ENCODE data around the gene ASCC1.

ASCC1 gene

DNA sequence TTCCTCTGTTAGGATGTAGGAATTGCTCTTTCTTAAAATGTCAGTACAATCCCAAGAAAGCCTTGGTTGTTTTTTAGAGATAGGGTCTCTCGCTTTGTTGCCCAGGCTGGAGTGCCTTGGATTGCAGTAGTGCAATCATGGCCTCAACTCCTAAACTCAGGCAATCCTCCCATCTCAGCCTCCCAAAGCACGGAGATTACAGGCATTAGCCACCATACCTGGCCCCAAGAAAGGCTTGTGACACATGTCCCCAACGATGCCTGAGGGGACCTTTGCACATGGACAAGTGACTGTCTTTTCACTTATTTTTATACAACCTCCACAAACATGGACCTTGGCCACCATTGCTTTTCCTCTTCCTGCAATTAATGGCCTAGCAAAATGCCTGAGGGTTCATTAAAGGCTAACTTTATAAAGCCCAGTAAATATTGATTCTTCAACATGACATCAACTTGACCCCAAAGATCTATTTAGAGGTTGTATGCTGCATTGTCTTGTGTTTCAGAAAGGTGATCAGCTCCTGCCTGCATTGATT is 117.7 kb downstream of the ASCC1 start:
- DNase-seq (ENCODE audit: low spot score in 2 of 2) (no peak), ATAC-seq (no peak)
- no peaks in the 10 kb centered on the region for H3K9me3 Mint-ChIP-seq
- no peak overlapping the region for H3K4me3 Mint-ChIP-seq
- peak overlapping the region; percentile 80 for H3K27ac Mint-ChIP-seq
- H3K4me1 Mint-ChIP-seq, result peaks cover 34% of the 10 kb centered on the region
- H3K36me3 Mint-ChIP-seq, result peaks cover 51% of the 10 kb centered on the region

DNA sequence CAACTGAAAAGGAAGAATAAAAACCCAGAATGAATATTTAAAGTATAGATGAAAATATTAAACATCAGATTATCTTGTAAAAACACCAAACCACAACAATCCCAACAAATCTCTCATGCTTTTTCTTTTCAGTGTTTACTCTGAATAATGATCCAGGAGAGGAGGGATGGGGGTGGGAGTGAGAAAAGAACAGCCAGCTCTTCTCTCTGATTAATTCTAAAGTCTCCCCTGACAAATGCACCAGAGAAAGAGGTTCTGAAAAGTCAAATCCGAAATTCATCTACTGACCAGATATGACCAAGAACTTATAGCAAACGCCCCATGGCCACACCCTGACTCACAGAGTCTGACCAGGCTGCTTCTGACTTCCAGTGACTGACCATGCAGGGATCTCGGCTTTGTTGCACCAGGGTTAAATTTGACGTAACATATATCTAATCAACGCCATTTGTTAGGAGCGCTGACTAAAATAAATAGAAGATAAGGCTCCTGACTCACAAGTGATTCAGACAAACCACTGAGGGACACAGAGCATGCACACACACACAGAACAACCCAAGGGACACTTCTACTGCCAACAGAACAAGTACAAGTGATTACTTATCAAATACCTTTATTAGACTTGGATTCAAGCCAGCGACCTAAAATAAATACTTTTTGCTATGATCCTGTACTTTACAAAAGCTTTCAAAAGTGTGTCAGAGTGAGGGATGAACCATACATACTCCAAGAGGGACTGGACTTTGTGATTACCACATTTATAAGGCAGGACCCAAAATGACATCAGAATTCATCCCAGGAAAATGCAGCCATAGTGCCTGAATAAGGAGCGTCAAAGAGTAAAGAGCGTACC is 118.4 kb downstream of the ASCC1 start:
- Mint-ChIP-seq H3K36me3 (peaks cover 51% of the 10 kb centered on the region), H3K27ac (peak overlapping the region; percentile 11), H3K4me1 (peaks cover 34% of the 10 kb centered on the region), H3K9me3 (no peaks in the 10 kb centered on the region), H3K4me3 (peak overlapping the region; percentile 4)
- peak; percentile 92 for ATAC-seq
- no peak for DNase-seq (ENCODE audit: low spot score in 2 of 2)

DNA sequence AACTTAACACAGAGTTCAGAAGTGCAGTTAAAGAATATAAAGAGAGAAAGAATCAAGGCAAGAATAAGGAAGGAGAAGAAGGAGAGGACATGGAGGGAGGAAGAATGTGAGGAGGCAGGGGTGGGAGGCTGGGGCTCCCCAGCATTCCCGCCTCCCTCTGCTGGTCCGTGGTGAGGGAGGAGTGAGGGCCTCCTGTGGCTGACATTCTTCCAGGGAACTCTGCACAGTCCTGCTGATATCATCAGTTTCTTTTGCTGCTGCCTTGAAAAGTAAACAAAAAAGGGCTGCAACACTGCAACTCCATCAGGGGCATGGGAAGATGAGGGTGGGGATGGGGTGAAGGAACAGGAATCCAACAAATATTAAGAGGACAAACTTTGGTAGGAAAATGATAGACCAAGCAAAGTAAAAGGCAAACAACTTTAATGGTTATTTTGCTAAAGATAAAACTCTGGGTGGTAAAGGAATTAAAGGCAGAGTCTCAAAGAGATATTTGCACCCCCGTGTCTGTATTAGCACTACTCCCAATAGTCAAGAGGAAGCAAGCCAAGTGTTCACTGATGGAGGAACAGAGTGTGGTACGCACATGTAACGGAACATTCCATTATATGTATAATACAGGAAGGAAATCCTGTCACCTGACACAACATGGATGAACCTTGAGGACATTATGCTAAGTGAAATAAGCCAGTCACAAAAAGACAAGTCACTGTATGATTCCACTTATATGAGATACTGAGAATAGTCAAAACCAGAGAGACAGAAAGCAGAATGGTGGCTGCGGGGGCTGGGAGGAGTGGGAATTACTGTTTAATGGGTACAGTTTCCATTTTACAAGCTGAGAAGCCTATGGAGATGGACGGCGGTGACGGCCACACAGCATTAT is 119.7 kb downstream of the ASCC1 start:
- H3K27ac Mint-ChIP-seq, result peak overlapping the region; percentile 11
- no peaks in the 10 kb centered on the region for H3K9me3 Mint-ChIP-seq
- peak; percentile 25 for ATAC-seq
- peaks cover 34% of the 10 kb centered on the region for H3K4me1 Mint-ChIP-seq
- peaks cover 46% of the 10 kb centered on the region for H3K36me3 Mint-ChIP-seq
- no peak for DNase-seq (ENCODE audit: low spot score in 2 of 2)
- H3K4me3 Mint-ChIP-seq, result no peak overlapping the region

DNA sequence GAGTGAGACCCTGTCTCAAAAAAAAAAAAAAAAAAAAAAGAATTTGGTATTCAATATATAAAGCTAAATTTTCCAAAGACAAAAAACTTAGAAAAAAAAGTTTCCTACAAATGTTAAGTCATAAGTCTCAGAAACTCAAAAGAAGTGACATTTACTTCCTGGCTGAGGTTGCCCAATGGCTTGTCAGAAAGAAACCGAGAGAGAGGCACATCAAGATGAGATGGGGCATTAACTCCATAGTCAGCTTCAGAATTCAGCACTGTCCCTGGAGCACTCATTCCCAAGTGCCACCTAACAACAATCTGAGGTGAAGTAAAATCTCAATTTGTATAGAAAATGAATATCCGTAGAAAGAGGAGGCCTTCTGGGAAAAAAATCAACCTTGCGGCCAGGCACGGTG is 120.9 kb downstream of the ASCC1 start:
- no peak overlapping the region for H3K4me3 Mint-ChIP-seq
- H3K9me3 Mint-ChIP-seq, result no peaks in the 10 kb centered on the region
- H3K27ac Mint-ChIP-seq, result no peak overlapping the region
- ATAC-seq, result peak; percentile 57
- DNase-seq (ENCODE audit: low spot score in 2 of 2), result no peak
- peaks cover 41% of the 10 kb centered on the region for H3K36me3 Mint-ChIP-seq
- H3K4me1 Mint-ChIP-seq, result peaks cover 31% of the 10 kb centered on the region

DNA sequence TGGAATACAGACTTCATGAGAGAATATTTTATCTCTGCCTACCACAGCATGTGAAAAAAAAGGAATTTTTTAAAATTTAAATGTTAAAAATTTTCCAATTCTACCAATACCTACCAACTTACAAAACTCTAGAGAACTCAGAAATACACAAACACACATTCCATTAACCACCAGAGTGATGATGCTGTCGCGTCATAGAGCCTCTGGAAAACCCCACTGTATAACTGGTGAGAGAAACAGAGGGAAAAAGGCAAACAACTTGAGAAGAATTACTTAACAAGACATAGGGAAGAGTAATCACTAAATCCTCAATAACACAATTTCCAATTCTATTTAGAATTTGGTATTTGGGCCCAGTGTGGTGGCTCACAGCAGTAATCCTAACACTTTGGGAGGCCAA is 121.5 kb downstream of the ASCC1 start:
- H3K9me3 Mint-ChIP-seq, result no peaks in the 10 kb centered on the region
- peaks cover 40% of the 10 kb centered on the region for H3K36me3 Mint-ChIP-seq
- DNase-seq (ENCODE audit: low spot score in 2 of 2), result no peak
- H3K27ac Mint-ChIP-seq, result no peak overlapping the region
- H3K4me3 Mint-ChIP-seq, result no peak overlapping the region
- H3K4me1 Mint-ChIP-seq, result peaks cover 38% of the 10 kb centered on the region
- ATAC-seq, result no peak

DNA sequence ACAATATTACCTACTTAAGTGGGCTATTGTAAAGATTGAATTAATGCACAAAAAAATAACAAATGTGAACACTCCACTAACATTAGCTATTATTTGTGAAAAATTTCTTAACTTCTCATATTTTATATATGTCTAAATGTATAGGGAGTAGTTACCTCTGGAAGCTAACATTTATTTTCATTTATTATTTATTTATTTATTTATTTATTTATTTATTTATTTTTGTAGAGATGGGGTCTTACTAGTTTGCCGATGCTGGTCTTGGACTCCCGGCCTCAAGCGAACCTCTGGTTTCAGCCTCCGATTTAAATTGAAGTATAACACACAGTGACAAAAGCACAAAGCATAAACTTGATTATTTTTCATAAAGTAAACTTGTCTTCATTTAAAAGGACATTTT is 122.6 kb downstream of the ASCC1 start:
- ATAC-seq (no peak), DNase-seq (ENCODE audit: low spot score in 2 of 2) (no peak)
- Mint-ChIP-seq H3K36me3 (peaks cover 36% of the 10 kb centered on the region), H3K27ac (no peak overlapping the region), H3K4me3 (no peak overlapping the region), H3K4me1 (peaks cover 49% of the 10 kb centered on the region), H3K9me3 (no peaks in the 10 kb centered on the region)

DNA sequence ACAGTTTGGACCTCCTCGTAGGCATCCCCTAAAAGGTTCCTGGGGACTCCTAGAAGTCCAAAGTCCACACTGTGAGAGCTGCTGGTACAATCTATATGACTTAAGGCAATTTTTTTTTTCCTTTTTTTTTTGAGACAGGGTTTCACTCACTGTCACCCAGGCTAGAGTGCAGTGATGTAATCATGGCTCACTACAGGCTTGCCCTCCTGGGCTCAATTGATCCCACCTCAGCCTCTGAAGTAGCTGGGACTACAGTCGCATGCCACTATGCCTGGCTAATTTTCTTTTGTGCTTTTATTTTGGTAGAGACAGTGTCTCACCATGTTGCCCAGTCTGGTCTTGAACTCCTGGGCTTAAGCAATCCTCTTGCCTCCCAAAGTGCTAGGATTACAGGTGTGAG is 123.1 kb downstream of the ASCC1 start:
- DNase-seq (ENCODE audit: low spot score in 2 of 2), result no peak
- Mint-ChIP-seq H3K36me3 (peaks cover 38% of the 10 kb centered on the region), H3K4me1 (peaks cover 52% of the 10 kb centered on the region), H3K27ac (no peak overlapping the region), H3K9me3 (no peaks in the 10 kb centered on the region), H3K4me3 (no peak overlapping the region)
- peak; percentile 9 for ATAC-seq

DNA sequence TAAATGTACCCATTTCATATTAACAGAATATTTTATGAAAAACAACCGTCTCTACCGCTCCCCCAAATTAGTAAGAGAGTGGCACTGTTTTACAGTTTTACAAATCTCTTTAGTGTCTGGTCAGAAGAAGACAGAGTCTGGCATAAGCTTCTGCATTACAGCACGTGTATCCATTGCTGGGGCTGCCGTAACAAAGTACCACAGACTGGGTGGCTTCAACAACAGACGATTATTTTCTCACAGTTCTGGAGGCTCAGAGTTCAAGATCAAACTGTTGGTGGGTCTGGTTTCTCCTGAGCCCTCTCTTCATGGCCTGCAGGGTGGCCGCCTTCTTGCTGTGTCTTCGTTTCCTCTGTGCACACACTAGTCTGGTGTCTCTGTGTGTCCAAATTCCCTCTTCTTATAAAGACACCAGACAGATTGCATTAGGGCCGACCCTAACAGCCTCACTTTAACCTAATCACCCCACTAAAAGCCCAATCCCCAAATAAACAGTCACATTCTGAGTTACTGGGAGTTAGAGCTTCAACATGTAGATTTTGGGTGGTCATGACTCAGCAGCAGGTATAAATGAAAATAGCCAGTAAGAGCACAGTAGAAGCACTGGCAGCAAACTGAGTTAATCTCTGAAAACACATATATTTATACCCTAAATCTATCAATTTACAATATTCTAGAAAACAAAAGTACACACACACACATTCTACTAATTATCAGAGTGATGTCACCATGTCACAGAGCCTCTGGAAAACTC is 123.7 kb downstream of the ASCC1 start:
- H3K4me1 Mint-ChIP-seq, result peaks cover 46% of the 10 kb centered on the region

DNA sequence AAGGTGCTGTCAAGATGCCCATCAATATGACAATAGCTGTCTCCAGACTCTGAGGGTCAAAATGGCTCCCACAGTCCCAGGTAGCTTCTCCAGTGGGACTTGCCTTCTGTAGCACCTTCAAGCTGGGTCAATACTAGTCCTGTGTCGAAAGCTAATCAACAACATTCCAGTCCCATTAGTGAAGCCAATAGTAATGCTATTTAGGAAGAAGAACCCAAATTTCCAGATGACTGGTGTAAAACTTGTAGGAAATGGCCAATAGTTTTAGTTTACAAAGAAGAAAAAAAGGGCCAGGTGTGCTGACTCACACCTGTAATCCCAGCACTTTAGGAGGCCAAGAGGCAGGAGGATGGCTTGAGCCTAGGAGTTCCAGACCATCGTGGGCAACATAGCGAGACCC is 125.8 kb downstream of the ASCC1 start:
- DNase-seq (ENCODE audit: low spot score in 2 of 2), result no peak
- Mint-ChIP-seq H3K4me3 (peak overlapping the region; percentile 97), H3K36me3 (peaks cover 30% of the 10 kb centered on the region), H3K9me3 (no peaks in the 10 kb centered on the region), H3K27ac (peak overlapping the region; percentile 98), H3K4me1 (peaks cover 45% of the 10 kb centered on the region)
- ATAC-seq, result no peak

More for the DNA sequence above, 123.7 kb downstream of the ASCC1 start:
- H3K27ac Mint-ChIP-seq, result no peak overlapping the region
- DNase-seq (ENCODE audit: low spot score in 2 of 2), result no peak
- no peak for ATAC-seq
- peaks cover 36% of the 10 kb centered on the region for H3K36me3 Mint-ChIP-seq
- H3K9me3 Mint-ChIP-seq, result no peaks in the 10 kb centered on the region
- H3K4me3 Mint-ChIP-seq, result no peak overlapping the region

DNA sequence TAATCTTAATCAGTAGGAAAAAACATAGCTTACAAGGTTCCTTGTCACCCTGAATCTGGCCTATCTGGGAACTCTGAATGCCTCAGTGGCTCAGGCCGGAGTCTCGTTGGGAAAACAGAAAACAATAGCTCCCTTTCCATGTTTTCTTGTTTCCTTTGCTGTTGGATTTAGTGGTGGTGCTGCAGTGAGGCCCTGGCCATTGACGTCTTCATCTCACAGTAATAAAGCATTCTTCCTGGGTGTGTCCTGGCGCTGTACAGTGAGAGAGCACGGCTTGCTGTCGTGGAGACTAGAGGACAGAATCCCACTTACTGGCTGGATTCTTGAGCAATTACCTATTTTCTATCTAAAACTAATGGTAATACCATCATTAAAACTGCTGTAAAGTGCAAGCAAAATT is 126.5 kb downstream of the ASCC1 start:
- Mint-ChIP-seq H3K36me3 (peaks cover 26% of the 10 kb centered on the region), H3K4me3 (peak overlapping the region; percentile 97), H3K9me3 (no peaks in the 10 kb centered on the region), H3K27ac (peak overlapping the region; percentile 98), H3K4me1 (peaks cover 49% of the 10 kb centered on the region)
- ATAC-seq (no peak), DNase-seq (ENCODE audit: low spot score in 2 of 2) (no peak)

DNA sequence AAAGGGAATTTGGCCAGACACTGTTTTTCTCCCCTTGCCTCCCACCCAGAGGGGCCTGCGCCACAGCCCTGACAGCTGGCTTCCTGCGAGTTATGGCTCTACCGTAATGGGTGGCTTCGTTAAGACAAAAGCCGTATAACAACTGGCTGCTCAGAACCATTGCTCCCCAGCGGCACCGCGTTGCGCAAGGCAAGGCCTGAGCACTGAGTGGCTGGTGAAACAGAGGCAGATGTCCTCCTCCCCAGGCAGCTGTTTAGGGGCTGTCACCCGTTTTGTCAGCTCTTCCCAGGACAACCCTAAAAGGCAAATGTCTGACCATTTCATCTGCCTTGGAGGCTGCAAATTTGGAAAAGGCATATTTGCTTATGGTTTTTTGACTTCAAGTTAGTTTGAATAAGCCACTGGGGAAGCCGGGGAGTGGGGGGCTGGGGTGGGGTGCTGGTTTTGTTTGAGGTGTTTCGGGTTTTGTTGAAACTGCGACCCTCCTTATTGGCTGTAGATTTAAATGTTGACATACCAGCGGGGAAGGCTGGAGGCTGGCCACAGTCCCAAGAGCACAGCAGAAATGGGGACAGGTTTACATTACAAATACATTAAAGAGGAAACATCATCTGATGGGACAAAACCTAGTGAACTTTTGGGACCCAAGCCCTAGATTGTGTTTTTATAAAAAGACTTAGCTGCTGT is 127.0 kb downstream of the ASCC1 start:
- DNase-seq (ENCODE audit: low spot score in 2 of 2) (peak in 1 of 2 donors; percentile 70), ATAC-seq (peak; percentile 44)
- peak overlapping the region; percentile 97 for H3K4me3 Mint-ChIP-seq
- H3K9me3 Mint-ChIP-seq, result no peaks in the 10 kb centered on the region
- H3K36me3 Mint-ChIP-seq, result peaks cover 28% of the 10 kb centered on the region
- peak overlapping the region; percentile 98 for H3K27ac Mint-ChIP-seq
- H3K4me1 Mint-ChIP-seq, result peaks cover 51% of the 10 kb centered on the region

DNA sequence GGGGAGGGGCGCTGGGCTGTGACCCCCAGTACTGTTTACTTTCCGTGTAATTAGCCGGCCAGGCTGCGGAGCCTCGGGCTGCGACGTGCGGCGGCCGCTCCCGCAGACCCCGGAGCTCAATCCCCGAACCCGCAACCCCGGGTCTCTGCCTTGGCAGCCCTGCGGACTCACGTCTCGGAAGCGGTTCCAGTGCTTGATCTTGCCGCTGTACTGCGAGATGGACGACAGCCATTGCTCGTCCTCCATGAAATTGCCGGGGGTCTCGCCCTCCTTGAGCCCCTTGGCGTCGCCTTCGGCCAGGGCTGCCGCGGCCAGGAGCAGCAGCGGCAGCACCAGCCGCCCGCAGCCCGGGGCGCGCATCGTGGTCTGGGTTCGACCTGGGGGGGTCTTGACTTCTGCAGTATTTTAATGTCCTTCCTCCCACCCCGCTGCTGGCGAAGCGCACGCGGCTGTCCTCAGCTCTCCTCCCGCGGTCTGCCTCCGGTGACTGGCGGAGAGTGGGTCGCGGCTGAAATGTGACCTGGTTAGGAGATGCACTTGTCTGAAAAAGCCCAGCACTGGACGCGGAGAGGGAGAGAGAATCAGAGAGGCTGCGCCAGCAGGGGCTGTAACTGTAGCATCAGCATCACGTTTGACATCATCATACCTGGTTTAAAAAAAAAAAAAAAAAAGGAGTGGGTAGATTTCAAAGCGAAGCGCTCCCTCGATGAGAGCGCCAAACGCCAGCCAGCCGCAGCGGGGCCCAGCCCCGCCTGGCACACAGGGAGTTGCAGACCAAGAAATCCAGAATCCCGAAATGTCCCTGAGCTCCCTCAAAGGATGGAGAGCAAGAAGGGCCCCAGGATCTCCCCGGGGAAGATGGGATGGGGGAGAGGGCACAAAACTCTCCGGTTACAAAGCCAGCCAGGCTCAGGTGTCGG is 127.8 kb downstream of the ASCC1 start, which contains the start of gene SPOCK2:
TSS of gene SPOCK2 (minus strand) at position 583 of the 920 bp plus-strand sequence. CDS start at position 360, 223 bp downstream.
- Mint-ChIP-seq H3K4me1 (peaks cover 59% of the 10 kb centered on the region), H3K36me3 (peaks cover 36% of the 10 kb centered on the region), H3K27ac (peak within 1 kb of the TSS; percentile 98), H3K9me3 (no peaks in the 10 kb centered on the region), H3K4me3 (peak within 1 kb of the TSS; percentile 97)
- peak; percentile 74 for ATAC-seq
- peak; percentile 32 to 77 for DNase-seq (ENCODE audit: low spot score in 2 of 2)

DNA sequence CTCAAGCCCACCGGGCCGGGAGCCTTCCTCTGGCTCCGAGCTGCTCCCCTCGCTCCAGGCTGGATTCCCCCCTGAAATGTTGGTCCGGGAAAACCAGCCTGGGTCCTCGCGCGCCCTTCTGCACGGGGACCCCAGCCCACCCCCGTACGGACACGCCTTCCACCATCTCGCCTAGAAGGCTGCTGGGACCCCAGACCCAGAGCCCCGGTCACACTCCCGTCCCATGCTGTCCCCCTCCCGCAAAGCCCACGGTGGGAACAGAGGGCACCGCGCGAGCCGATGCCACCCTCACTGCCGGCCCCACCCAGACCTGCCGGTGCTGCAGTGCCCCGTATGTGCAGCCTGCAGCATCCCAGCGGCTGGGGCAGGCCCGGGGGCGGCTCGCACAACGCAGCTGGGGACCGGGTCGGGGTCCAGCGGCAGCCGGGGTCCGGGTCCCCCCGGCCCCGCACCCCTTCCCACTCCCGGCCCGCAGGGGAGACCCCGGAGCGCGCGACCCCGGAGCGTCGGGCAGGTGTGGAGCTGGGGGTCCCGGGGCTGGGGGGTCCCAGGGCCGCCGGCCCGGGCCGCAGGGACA is 128.6 kb downstream of the ASCC1 start:
- Mint-ChIP-seq H3K36me3 (peaks cover 44% of the 10 kb centered on the region), H3K4me1 (peaks cover 63% of the 10 kb centered on the region), H3K27ac (peak overlapping the region; percentile 98), H3K4me3 (peak overlapping the region; percentile 97), H3K9me3 (no peaks in the 10 kb centered on the region)
- ATAC-seq (peak; percentile 62), DNase-seq (ENCODE audit: low spot score in 2 of 2) (peak; percentile 34 to 73)

Data from stimulated activated effector memory CD8-positive, alpha-beta T cell treated with anti-CD3 and anti-CD28 coated beads, Interleukin-12 subunit alpha, Interleukin-12 subunit beta, amount 100 ng/mL, for 72 hours (primary cell).